Loucy (cell line): ENCODE results near the gene UBIAD1.

Experiments used
- CTCF ChIP-seq: fragments of 200-600 bp; sonication (generic); conservative IDR thresholded peaks from 2 replicates; pipeline ENCODE4 v1.5.1; 2014; ENCODE audit warnings: mild to moderate bottlenecking, antibody characterized with exemption, low read length
- EZH2phosphoT487 ChIP-seq: fragments of 200-600 bp; IDR thresholded peaks from 2 replicates; pipeline ENCODE4 v1.6.1; 2018; ENCODE audit warnings: antibody characterized with exemption, mild to moderate bottlenecking, moderate library complexity, borderline replicate concordance

GRCh38 chr1:11233208-11233607, 39.8 kb upstream of the UBIAD1 start:
- no peak for TF ChIP-seq CTCF
- TF ChIP-seq EZH2phosphoT487: no peak
